HG02588 (cell line): ENCODE results near the gene RAMACL.
"Not testable (repeated sequence)": the region's sequence is repeated elsewhere in the genome, so short reads cannot be mapped to it uniquely, and the experiment has no call there.

ENCODE experiments used
- ATAC-seq: cut with Tn5 transposase; IDR thresholded peaks from one replicate; pipeline ENCODE4 v1.9.1; 2021; ENCODE audit warnings: mild to moderate bottlenecking, moderate library complexity; ENCODE audit not compliant: unreplicated experiment

RAMACL gene

GRCh38 chr6:166596776-166597507 is 10.5 kb upstream of the RAMACL start:
- ATAC-seq: no peak

GRCh38 chr6:166595949-166596348 is 9.5 kb upstream of the RAMACL start:
- no peak for ATAC-seq

DNA sequence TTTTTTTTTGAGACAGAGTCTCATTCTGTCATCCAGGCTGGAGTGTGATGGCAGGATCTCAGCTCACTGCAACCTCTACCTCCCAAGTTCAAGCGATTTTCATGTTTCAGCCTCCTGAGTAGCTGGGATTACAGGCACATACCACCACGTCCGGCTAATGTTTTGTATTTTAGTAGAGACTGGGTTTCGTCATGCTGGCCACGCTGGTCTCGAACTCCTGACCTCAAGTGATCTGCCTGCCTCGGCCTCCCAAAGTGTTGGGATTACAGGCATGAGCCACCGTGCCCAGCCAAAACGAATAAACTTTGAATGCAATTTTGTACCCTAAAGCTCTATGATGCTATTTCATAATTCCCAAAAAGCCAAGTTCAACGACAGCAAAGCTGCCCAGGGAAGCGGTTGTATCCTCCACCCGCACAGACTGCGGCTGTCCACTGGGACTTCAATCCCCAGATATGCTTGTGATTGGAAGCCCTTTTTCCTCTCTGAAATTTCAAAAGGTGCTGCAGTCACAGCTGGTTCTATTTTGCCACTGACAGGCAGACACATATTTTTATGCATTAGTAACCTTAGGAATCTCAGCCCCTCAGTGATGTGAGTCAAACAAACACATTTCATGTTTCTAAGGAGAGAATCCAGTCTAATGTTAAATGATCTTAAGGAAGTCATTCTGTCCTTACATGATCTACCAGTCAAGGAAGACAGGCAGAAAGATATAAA is 8.7 kb upstream of the RAMACL start:
- no peak for ATAC-seq

GRCh38 chr6:166592821-166593220 is 6.3 kb upstream of the RAMACL start:
- ATAC-seq: no peak

- no peak for ATAC-seq
These were observed 5.6 kb upstream of the RAMACL start for GRCh38 chr6:166591961-166592520.

DNA sequence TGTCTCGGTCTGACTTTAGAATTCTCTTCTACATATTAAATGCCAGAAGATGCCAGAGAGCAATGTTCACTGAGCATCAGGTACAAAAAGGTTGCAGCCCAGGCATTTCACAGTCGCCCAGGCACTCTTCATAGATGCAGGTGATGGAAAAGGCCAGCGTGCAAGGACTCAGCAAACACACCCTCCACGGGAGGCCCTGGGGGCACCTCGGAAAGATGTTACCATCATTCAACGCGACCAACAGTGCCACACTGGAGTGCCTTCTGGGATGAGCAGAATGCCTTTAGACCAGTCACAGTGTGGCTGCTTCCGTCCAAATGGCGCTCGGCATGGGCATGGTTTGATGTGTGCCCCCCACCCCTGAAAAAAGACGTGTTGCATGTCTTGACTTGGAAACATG is 4.5 kb upstream of the RAMACL start:
- ATAC-seq: no peak

GRCh38 chr6:166589786-166590574 is 3.5 kb upstream of the RAMACL start:
- ATAC-seq: no peak

- peak; percentile 30 for ATAC-seq
These were observed 2.9 kb upstream of the RAMACL start for GRCh38 chr6:166589337-166589731.

DNA sequence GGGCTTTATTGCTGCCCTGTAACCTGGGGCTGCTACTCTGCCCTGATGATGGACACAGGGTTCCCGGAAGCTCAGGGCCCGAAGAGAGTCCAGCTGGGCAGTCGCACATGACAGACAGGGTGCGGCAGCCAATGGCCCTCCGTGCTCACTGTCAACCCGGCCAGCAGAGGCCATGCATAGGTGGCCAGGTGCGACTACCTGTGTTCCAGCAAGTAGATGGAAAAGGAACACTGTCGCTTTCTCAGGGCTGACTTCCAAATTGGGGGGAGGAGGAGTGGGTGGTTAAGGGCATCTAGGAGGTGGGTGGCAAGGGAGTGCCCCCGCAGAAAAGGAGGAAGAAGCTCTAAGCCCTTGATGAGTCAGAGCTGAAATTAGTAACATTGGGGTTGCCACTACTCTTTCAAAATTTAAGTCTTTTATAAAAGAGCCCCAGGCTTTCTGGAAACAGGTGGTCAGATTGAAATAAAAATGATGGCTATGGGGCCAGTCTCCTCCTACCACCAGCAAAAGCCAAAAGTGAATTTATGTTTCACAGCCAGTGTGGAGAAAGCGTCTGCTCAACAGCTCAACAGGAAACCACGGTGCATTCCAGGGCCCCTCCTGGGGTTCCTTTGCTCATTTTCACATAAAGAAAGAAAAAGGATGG is 2.3 kb upstream of the RAMACL start:
- ATAC-seq: peak; percentile 20

- peak; percentile 74 for ATAC-seq
These were observed 1.3 kb upstream of the RAMACL start for GRCh38 chr6:166587631-166588413.

- ATAC-seq: no peak
These were observed 1.5 kb downstream of the RAMACL start for GRCh38 chr6:166584853-166585429.

- no peak for ATAC-seq
These were observed 2.3 kb downstream of the RAMACL start for GRCh38 chr6:166584155-166584554.

GRCh38 chr6:166583230-166583965 is 3.1 kb downstream of the RAMACL start:
- no peak for ATAC-seq

- no peak for ATAC-seq
These were observed 4.2 kb downstream of the RAMACL start for GRCh38 chr6:166582258-166582657.

DNA sequence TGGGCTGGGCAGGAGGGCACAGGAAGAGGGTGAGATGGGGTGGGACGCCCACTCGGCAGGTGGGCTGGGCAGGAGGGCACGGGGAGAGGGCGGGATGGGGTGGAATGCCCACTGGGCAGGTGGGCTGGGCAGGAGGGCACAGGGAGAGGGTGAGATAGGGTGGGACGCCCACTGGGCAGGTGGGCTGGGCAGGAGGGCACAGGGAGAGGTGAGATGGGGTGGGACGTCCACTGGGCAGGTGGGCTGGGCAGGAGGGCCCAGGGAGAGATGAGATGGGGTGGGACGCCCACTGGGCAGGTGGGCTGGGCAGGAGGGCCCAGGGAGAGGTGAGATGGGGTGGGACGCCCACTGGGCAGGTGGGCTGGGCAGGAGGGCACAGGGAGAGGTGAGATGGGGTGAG is 4.7 kb downstream of the RAMACL start:
- ATAC-seq: not testable (repeated sequence)

DNA sequence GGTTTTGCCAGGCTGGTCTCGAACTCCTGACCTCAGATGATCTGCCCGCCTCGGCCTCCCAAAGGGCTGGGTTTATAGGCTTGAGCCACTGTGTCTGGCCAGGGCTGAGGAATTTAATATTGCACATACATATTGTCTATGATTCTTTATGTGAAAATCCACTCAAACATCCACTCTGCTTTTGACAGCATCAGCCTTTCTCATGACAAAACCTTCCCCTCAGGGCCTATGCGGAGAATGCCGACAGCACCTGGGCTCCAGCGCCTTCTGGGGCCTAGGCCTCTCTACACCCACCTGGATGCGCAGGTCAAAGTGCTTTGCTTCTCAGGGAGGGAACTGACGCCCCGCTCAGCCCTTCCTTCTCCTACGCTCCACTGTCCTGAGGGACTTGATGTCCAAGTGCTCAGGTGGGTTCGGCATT is 5.4 kb downstream of the RAMACL start:
- ATAC-seq: no peak

DNA sequence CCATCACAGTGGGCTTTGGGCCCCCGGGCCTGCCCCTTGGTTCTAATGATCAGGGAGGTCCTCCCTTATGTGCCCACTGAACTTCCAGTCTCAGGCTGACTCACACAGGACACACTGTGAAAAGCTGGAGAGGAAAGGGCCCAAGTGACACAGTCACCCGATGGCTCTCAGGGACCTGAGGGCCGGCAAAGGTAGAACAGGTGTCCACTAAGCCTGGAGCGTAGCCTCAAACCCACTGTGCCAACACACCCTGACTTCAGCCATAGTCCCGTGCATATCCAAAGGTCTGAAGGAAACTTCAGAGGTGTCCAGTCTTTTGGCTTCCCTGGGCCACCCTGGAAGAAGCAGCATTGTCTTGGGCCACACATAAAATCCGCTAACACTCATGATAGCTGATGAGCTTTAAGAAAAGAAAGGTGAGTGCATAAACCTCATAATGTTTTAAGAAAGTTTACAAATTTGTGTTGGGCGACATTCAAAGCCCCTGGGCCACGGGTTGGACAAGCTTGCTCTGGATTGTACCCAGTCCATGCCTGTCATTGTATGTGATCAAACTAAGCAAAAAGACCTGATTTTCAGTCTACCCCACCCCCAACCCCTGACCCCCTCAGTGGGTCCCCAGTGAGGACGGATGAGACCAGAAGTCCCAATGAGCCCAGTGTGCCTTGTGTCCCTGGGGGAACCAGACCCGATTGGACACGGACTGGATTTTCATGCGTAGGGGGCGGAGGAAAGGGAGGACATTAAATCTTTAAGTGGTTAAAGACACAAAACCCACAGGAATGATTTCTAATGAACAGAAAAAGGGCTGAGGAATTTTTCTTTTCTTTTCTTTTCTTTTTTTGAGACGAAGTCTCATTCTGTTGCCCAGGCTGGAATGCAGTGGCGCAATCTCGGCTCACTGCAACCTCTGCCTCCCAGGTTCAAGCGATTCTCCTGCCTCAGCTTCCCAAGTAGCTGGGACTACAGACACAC is 6.1 kb downstream of the RAMACL start:
- ATAC-seq: no peak
